Endothelial cell of umbilical vein (primary cell): Measurements from ENCODE around the gene CARD19. TPM values are rescaled to one million over a fixed set of nuclear protein-coding genes. Genes with fewer than 3 reads are reported as not detected.

ENCODE experiments used
- BruUV-seq: library from RNA; stranded (reverse); fragments of 400-500 nt; replicated peaks from 2 replicates; lab custom pipeline; 2021; lab: Mats Ljungman, UMichigan
- CTCF ChIA-PET: fragments of 300-600, 350-600 bp; sonication (Branson Sonifier 250); formaldehyde crosslinking; loops from one replicate; lab custom pipeline; 2021; ENCODE audit warnings: antibody characterized with exemption, inconsistent platforms; lab: Charles Lee
- POLR2A ChIA-PET: fragments of 300-600, 350-600 bp; sonication (Branson Sonifier 250); formaldehyde crosslinking; loops from one replicate; lab custom pipeline; 2021; ENCODE audit warnings: antibody characterized with exemption, inconsistent platforms; lab: Charles Lee
- DNase-seq: peaks from one replicate; pipeline ENCODE4 v3.0.0-alpha.2; 2011; ENCODE audit warnings: low read depth, low spot score
- FAIRE-seq: peaks from 2 replicates; lab custom pipeline; 2011; peaks lifted over from hg19 to GRCh38; lab: Jason Lieb, UNC
- H2AFZ ChIP-seq: 2 replicates; pipeline ENCODE4 v1.6.0; 2012; ENCODE audit warnings: low read depth, low read length, control low read depth, inconsistent platforms
- H3K27ac ChIP-seq: 2 replicates; pipeline ENCODE4 v1.5.1; 2011; ENCODE audit warnings: low read depth, mild to moderate bottlenecking, control low read depth, low read length, moderate library complexity; ENCODE audit not compliant: insufficient read depth
- H3K27me3 ChIP-seq, 2 experiments: 2 replicates each; pipeline versions ENCODE4 v1.6.0 to v1.6.1; 2011; ENCODE audit warnings: low read length in 2 of 2, mixed read lengths in 1 of 2; ENCODE audit not compliant: control insufficient read depth in 2 of 2, insufficient read depth in 2 of 2
- H3K36me3 ChIP-seq, 2 experiments: 2 replicates in 1 of 2; 3 replicates in 1 of 2; pipeline ENCODE4 v1.5.1; 2011; ENCODE audit warnings: low read length in 2 of 2, mild to moderate bottlenecking in 1 of 2, moderate library complexity in 1 of 2; ENCODE audit not compliant: control insufficient read depth in 2 of 2, insufficient read depth in 2 of 2; ENCODE audit errors: extremely low read depth in 1 of 2
- H3K4me1 ChIP-seq: 3 replicates; pipeline ENCODE4 v1.5.1; 2011; ENCODE audit warnings: mild to moderate bottlenecking, low read length; ENCODE audit not compliant: control insufficient read depth, insufficient read depth; ENCODE audit errors: extremely low read depth
- H3K4me2 ChIP-seq: 2 replicates; pipeline ENCODE4 v1.6.1; 2011; ENCODE audit warnings: low read length, control low read depth, mixed read lengths; ENCODE audit not compliant: insufficient read depth
- H3K4me3 ChIP-seq, 3 experiments: fragments of 200-600 bp in 1 of 3; sonication (generic), shearing (Covaris generic) in 1 of 3; replicated peaks in 1 of 3; 2 replicates each; pipeline ENCODE4 v1.5.1; 2011 to 2016; ENCODE audit warnings: control low read depth in 3 of 3, low read length in 3 of 3, mild to moderate bottlenecking in 2 of 3, inconsistent platforms in 1 of 3, low read depth in 1 of 3, moderate library complexity in 1 of 3; ENCODE audit not compliant: insufficient read depth in 1 of 3
- H3K79me2 ChIP-seq: 2 replicates; pipeline ENCODE4 v1.6.0; 2012; ENCODE audit warnings: low read length, inconsistent platforms; ENCODE audit not compliant: control insufficient read depth, insufficient read depth
- H3K9ac ChIP-seq: replicated peaks from 2 replicates; pipeline ENCODE3; 2011; ENCODE audit warnings: low read length, control low read depth; ENCODE audit not compliant: insufficient read depth; ENCODE audit errors: extremely low read depth
- H3K9me1 ChIP-seq: replicated peaks from 3 replicates; pipeline ENCODE4 v1.6.0; 2011; ENCODE audit warnings: mild to moderate bottlenecking, low read length; ENCODE audit not compliant: control insufficient read depth, insufficient read depth; ENCODE audit errors: extremely low read depth
- H3K9me3 ChIP-seq: replicated peaks from 2 replicates; pipeline ENCODE4 v1.5.1; 2012; ENCODE audit warnings: low read length, inconsistent platforms; ENCODE audit not compliant: control insufficient read depth, insufficient read depth
- H4K20me1 ChIP-seq: replicated peaks from 2 replicates; pipeline ENCODE3; 2011; ENCODE audit warnings: mild to moderate bottlenecking, low read length; ENCODE audit not compliant: control insufficient read depth, insufficient read depth; ENCODE audit errors: extremely low read depth
- EZH2 ChIP-seq: IDR thresholded peaks from 2 replicates; pipeline ENCODE4 v1.6.1; 2012; ENCODE audit warnings: borderline replicate concordance, low read depth, mild to moderate bottlenecking, moderate library complexity, low read length, inconsistent platforms; ENCODE audit not compliant: severe bottlenecking
- FOS ChIP-seq: IDR thresholded peaks from 2 replicates; pipeline ENCODE4 v1.6.1; 2011; ENCODE audit warnings: mild to moderate bottlenecking, low read length, moderate library complexity, borderline replicate concordance; ENCODE audit not compliant: insufficient read depth
- GATA2 ChIP-seq: IDR thresholded peaks from 2 replicates; pipeline ENCODE4 v1.7.0; 2011; ENCODE audit warnings: low read depth, mild to moderate bottlenecking, moderate library complexity, mixed read lengths, low read length; ENCODE audit not compliant: insufficient read length, insufficient read depth
- JUN ChIP-seq: IDR thresholded peaks from 2 replicates; pipeline ENCODE4 v1.6.1; 2011; ENCODE audit warnings: borderline replicate concordance, low read depth; ENCODE audit not compliant: insufficient read length, insufficient read depth
- MYC ChIP-seq: IDR thresholded peaks from one replicate; pipeline ENCODE4 v1.6.1; 2011; ENCODE audit warnings: mild to moderate bottlenecking, low read depth, low read length
- POLR2A ChIP-seq: IDR thresholded peaks from 2 replicates; pipeline ENCODE4 v1.6.1; 2012; ENCODE audit warnings: low read depth, mild to moderate bottlenecking, control low read depth, low read length
- POLR2AphosphoS5 ChIP-seq: IDR thresholded peaks from 2 replicates; pipeline ENCODE4 v1.6.1; 2012; ENCODE audit warnings: low read depth, mild to moderate bottlenecking, control low read depth, low read length, moderate library complexity; ENCODE audit not compliant: insufficient read depth
- dilution Hi-C: fragments of 300-500 bp; cut with MboI; formaldehyde crosslinking; loops from one replicate; pipeline ENCODE4 v1.15.0; 2019; ENCODE audit warnings: low sequenced_read_pairs; ENCODE audit not compliant: extremely low pct_ligation_motif_present
- intact Hi-C: fragments of 100-400 bp; cut with micrococcal nuclease; formaldehyde crosslinking; loops from one replicate; pipeline ENCODE4 v1.10.0; 2022
- polyA plus RNA-seq, 4 experiments: library from polyadenylated mRNA; depleted of rRNA in 3 of 4; stranded (reverse) in 3 of 4; unstranded in 1 of 4; fragments of >200 nt; gene quantifications; 2 replicates each; pipeline versions ENCODE4 v1.2.1 to v1.2.3, GENCODE V29; 2011 to 2012; ENCODE audit warnings: missing spikeins in 1 of 4
- total RNA-seq: library from RNA; stranded (reverse); gene quantifications from 2 replicates; pipeline ENCODE4 v1.2.3, GENCODE V29; 2021
- TF ChIP-seq, protein P1 (sequence below): IDR thresholded peaks from 2 replicates; pipeline ENCODE4 v1.6.1; 2011; ENCODE audit not compliant: insufficient read depth, insufficient read length
- TF ChIP-seq, protein P2 (sequence below), 2 donors: IDR thresholded peaks; 1 replicate in 1 of 2; 2 replicates in 1 of 2; pipeline ENCODE4 v1.5.1; 2011; ENCODE audit warnings: low read length in 2 of 2, mild to moderate bottlenecking in 2 of 2, moderate library complexity in 2 of 2, control low read depth in 1 of 2, inconsistent platforms in 1 of 2, low read depth in 1 of 2; ENCODE audit not compliant: insufficient read depth in 1 of 2; ENCODE audit errors: extremely low read depth in 1 of 2

The CARD19 gene
- total and polyA plus RNA-seq, 2 donors (not counting 3 experiments of a cell fraction or from before 2014, with no cell fraction given): 45.7 to 148 TPM

DNA sequence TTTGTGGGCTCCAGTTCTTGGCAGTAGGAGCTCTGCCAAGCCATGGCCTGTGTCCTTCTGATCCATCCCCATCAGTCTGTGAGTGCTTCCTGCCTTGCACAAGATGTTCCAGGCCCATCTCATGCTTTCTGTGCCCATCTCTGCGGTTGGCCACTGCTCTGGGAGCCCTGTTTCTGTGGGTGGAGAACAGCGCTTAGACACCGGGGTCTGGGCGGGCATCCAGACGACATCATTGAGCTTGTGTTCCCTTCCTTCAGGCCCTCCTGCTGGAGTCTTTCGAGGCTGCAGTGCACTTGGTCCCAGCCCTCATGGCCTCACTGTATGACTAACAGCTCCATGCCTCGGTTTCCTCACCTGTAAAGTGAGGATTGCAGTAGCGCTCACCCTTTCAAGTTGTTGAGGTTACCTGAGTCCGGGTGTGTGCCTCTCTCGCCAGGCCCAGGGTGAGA, 14.9 kb upstream of the CARD19 start:
- CTCF ChIA-PET: interaction anchor here (1.1 to 2.2 kb wide), 3 partner anchors 17 to 78 kb away, joined by 3 to 5 read pairs (median 5); no protein-coding TSS in a partner anchor

More for the DNA sequence above, 14.9 kb upstream of the CARD19 start:
- TF ChIP-seq GATA2: no peak
- no peak for TF ChIP-seq POLR2AphosphoS5
- TF ChIP-seq MYC: no peak
- no peak for TF ChIP-seq POLR2A
- TF ChIP-seq, protein P1, sequence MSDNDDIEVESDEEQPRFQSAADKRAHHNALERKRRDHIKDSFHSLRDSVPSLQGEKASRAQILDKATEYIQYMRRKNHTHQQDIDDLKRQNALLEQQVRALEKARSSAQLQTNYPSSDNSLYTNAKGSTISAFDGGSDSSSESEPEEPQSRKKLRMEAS: no peak
- no peak for TF ChIP-seq FOS
- no peak for TF ChIP-seq EZH2
- TF ChIP-seq JUN: no peak
- TF ChIP-seq, protein P2, sequence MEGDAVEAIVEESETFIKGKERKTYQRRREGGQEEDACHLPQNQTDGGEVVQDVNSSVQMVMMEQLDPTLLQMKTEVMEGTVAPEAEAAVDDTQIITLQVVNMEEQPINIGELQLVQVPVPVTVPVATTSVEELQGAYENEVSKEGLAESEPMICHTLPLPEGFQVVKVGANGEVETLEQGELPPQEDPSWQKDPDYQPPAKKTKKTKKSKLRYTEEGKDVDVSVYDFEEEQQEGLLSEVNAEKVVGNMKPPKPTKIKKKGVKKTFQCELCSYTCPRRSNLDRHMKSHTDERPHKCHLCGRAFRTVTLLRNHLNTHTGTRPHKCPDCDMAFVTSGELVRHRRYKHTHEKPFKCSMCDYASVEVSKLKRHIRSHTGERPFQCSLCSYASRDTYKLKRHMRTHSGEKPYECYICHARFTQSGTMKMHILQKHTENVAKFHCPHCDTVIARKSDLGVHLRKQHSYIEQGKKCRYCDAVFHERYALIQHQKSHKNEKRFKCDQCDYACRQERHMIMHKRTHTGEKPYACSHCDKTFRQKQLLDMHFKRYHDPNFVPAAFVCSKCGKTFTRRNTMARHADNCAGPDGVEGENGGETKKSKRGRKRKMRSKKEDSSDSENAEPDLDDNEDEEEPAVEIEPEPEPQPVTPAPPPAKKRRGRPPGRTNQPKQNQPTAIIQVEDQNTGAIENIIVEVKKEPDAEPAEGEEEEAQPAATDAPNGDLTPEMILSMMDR (IDR thresholded peaks at IDR 0.05; ENCODE audit: extremely low read depth in 1 of 2, insufficient read depth in 1 of 2, low read depth in 1 of 2, low read length in 2 of 2): no peak
- no peaks in the 10 kb centered on the region for H3K79me2 ChIP-seq
- intact Hi-C loops: no loop called here
- no peak overlapping the region for H3K4me2 ChIP-seq
- H3K4me3 ChIP-seq: no peak overlapping the region
- dilution Hi-C loops: no loop called here
- no peaks in the 10 kb centered on the region for H3K36me3 ChIP-seq
- POLR2A ChIA-PET: no interaction called here
- no TSS peak for BruUV-seq
- H4K20me1 ChIP-seq: no peaks in the 10 kb centered on the region
- H3K9me1 ChIP-seq: no peaks in the 10 kb centered on the region
- DNase-seq (no peak), FAIRE-seq (no peak)
- H3K27me3 ChIP-seq: no peaks in the 10 kb centered on the region
- H3K4me1 ChIP-seq: no peaks in the 10 kb centered on the region
- no peaks in the 10 kb centered on the region for H3K9me3 ChIP-seq
- H2AFZ ChIP-seq: no peak overlapping the region
- H3K27ac ChIP-seq: no peak overlapping the region
- no peak overlapping the region for H3K9ac ChIP-seq
